ACC112 (cell line): ENCODE results near the gene FES.

Experiments
- H2AFZ ChIP-seq: fragments of 200-600 bp; sonication (generic); one replicate; pipeline ENCODE4 v1.6.0; 2017; ENCODE audit warnings: antibody characterized with exemption, low read length; ENCODE audit not compliant: unreplicated experiment
- H3K27ac ChIP-seq: fragments of 200-600 bp; sonication (generic); 2 replicates; pipeline ENCODE4 v1.5.1; 2014; ENCODE audit warnings: low read depth, mild to moderate bottlenecking, antibody characterized with exemption, low read length, moderate library complexity
- H3K27me3 ChIP-seq: fragments of 200-600 bp; sonication (generic); 2 replicates; pipeline ENCODE4 v1.6.1; 2014; ENCODE audit warnings: mild to moderate bottlenecking, antibody characterized with exemption, low read length, moderate library complexity, mixed read lengths; ENCODE audit not compliant: insufficient read depth
- H3K36me3 ChIP-seq: fragments of 200-600 bp; sonication (generic); 2 replicates; pipeline ENCODE4 v1.6.1; 2016; ENCODE audit warnings: mild to moderate bottlenecking, antibody characterized with exemption, low read length, moderate library complexity, mixed read lengths; ENCODE audit not compliant: insufficient read depth
- H3K4me1 ChIP-seq: fragments of 200-600 bp; sonication (generic); one replicate; pipeline ENCODE4 v1.6.1; 2016; ENCODE audit warnings: low read length, mixed read lengths; ENCODE audit not compliant: insufficient read depth, unreplicated experiment, control insufficient read depth
- H3K4me3 ChIP-seq: fragments of 200-600 bp; sonication (generic); 2 replicates; pipeline ENCODE4 v1.5.1; 2014; ENCODE audit warnings: mild to moderate bottlenecking, low read depth, low read length
- H3K79me2 ChIP-seq: fragments of 200-600 bp; sonication (generic); one replicate; pipeline ENCODE4 v1.6.0; 2016; ENCODE audit warnings: low read length; ENCODE audit not compliant: control insufficient read depth, unreplicated experiment, insufficient read depth

The FES gene

DNA sequence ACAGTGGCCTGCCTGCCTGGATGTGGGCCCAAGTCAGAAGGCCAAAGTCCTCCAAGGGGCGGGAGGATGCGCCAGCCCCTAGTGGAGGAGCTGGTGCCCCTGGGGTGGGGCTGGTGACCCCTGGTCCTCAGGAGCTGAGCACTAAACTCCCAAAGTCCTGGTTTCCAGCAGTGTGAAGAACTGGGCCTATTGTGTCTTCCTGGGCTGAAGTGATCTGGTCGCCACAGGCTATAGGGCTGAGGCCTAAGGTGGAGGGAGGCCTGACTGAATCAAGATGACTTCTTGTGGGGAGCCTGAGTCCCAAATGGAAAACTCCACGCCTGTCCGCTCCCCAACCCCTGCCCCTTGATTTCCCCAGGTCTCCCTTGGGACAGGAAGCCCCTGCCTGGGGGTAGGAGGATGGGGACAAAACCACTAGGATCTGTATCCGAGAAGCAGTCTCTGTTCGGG, 753 bp upstream of the FES start:
- peak overlapping the region; percentile 49 for H3K27ac ChIP-seq
- peaks cover 22% of the 10 kb centered on the region for H3K4me1 ChIP-seq
- H2AFZ ChIP-seq: no peak overlapping the region
- H3K27me3 ChIP-seq: no peaks in the 10 kb centered on the region
- H3K36me3 ChIP-seq: no peaks in the 10 kb centered on the region; the same call in 1 of the 2 replicates
- H3K79me2 ChIP-seq: no peaks in the 10 kb centered on the region
- H3K4me3 ChIP-seq: peak overlapping the region; percentile 76

DNA sequence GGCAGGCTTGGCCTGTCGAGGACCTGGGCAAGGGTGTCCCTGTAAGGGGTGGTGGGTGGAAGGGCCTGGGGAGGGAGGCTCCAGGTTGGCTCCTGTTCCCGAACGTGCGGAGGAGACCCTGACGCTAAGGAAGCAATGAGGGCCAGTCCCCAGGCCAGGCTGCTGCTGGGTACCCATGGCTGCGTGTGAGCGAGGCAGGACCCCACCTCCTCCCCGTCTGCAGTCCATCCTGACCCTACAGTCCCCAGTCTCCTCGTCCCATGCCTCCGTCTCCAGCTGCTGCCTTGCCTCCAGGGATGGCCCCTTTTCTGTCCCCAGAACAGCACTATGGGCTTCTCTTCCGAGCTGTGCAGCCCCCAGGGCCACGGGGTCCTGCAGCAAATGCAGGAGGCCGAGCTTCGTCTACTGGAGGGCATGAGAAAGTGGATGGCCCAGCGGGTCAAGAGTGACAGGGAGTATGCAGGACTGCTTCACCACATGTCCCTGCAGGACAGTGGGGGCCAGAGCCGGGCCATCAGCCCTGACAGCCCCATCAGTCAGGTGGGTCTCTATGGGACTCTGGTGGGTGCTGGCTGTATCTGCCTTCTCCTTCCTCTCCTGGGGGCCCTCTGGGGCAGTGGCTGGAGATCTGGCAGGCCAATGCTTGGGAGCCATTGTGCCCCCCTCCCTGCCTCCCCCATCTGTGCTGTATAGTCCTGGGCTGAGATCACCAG, 571 bp downstream of the FES start:
- no peak overlapping the region for H2AFZ ChIP-seq
- H3K27ac ChIP-seq: peak overlapping the region; percentile 49; the same call in 1 of the 2 replicates
- peaks cover 22% of the 10 kb centered on the region for H3K4me1 ChIP-seq
- peak overlapping the region; percentile 76 for H3K4me3 ChIP-seq
- no peaks in the 10 kb centered on the region for H3K27me3 ChIP-seq
- H3K36me3 ChIP-seq: no peaks in the 10 kb centered on the region
- no peaks in the 10 kb centered on the region for H3K79me2 ChIP-seq

DNA sequence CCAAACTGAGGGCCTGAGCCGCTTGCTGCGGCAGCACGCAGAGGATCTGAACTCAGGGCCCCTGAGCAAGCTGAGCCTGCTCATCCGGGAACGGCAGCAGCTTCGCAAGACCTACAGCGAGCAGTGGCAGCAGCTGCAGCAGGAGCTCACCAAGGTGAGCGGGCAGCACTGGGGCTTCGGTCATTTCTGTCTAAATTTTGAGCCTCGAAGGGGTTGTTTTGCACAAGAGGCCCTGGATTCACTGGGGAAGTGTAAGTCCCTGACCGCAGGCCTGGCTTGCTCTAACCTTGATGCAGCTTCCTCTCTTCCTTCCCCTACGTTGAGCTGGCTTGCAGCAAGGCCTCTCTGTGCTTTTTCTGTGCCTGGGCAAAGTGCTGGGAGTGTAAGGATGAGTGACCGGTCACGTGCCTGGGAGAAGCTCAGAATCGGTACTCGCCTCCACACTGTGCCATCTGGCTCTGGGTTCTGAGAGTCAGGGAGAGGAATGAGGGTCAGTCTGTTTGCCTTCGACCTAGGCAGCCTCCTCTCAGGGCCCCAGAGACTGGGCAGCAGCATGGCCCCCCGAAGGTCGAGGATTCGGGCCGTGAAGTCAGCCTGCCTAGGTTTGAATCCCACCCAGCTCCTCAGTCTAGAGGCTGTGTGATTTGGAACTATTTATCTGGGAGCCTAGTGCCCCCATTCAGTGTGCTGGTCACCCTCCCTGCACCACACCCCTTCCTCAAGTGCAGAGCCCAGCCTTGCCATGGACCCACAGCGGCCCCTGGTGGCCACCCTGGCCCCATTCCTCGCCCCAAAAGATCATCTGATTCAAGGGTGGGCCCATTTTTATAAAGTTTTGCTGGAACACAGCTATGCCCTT, 1.4 kb downstream of the FES start:
- Histone ChIP-seq H3K27me3 (no peaks in the 10 kb centered on the region), H2AFZ (no peak overlapping the region), H3K4me3 (peak overlapping the region; percentile 76), H3K27ac (no peak overlapping the region), H3K79me2 (no peaks in the 10 kb centered on the region), H3K4me1 (peaks cover 22% of the 10 kb centered on the region), H3K36me3 (no peaks in the 10 kb centered on the region)

DNA sequence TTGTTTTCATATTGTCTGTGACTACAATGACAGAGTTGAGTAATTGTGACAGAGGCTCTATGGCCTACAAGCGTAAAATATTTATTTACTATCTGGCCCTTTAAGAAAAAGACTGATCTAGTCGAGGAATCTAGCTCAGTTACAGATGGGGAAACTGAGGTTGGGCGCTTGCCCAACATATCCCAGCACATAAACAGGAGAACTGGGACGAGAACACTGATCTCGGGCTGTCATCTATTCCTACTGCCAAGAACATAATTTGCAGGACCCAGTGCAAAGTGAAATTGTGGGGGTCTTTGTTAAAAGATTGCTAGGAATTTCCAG, 1.9 kb downstream of the FES start:
- no peaks in the 10 kb centered on the region for H3K79me2 ChIP-seq
- H3K4me3 ChIP-seq: no peak overlapping the region
- no peaks in the 10 kb centered on the region for H3K36me3 ChIP-seq
- H3K27me3 ChIP-seq: no peaks in the 10 kb centered on the region
- no peak overlapping the region for H2AFZ ChIP-seq
- peaks cover 22% of the 10 kb centered on the region for H3K4me1 ChIP-seq
- no peak overlapping the region for H3K27ac ChIP-seq

DNA sequence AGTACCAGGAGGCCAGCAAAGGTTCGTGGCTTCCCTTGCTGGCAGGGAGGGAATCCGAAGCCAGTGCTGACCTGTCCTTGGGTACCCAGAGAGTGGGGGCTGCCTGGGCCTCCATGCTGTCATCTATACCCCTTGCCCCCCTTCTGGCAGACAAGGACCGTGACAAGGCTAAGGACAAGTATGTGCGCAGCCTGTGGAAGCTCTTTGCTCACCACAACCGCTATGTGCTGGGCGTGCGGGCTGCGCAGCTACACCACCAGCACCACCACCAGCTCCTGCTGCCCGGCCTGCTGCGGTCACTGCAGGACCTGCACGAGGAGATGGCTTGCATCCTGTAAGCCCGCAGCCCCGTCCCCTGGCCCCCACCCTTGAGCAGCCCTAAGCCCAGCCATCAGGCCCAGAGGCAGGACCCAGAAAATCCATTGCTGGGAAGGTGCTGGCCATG, 2.8 kb downstream of the FES start:
- H3K27me3 ChIP-seq: no peaks in the 10 kb centered on the region
- H3K4me3 ChIP-seq: no peak overlapping the region
- no peak overlapping the region for H3K27ac ChIP-seq
- H3K36me3 ChIP-seq: no peaks in the 10 kb centered on the region
- H3K4me1 ChIP-seq: peaks cover 22% of the 10 kb centered on the region
- no peaks in the 10 kb centered on the region for H3K79me2 ChIP-seq
- H2AFZ ChIP-seq: no peak overlapping the region

DNA sequence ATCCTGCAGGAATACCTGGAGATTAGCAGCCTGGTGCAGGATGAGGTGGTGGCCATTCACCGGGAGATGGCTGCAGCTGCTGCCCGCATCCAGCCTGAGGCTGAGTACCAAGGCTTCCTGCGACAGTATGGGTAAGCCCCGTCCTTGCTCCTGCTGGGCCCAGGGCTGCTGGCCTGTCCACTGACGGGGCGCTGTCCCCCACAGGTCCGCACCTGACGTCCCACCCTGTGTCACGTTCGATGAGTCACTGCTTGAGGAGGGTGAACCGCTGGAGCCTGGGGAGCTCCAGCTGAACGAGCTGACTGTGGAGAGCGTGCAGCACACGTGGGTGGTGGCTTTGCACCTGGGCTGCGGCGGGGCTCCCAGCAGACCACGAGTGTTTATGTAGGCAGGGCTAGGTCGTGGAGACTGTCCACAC, 5.0 kb downstream of the FES start:
- H3K4me3 ChIP-seq: no peak overlapping the region
- no peaks in the 10 kb centered on the region for H3K27me3 ChIP-seq
- H3K36me3 ChIP-seq: no peaks in the 10 kb centered on the region
- no peak overlapping the region for H3K27ac ChIP-seq
- H2AFZ ChIP-seq: no peak overlapping the region
- peaks cover 16% of the 10 kb centered on the region for H3K4me1 ChIP-seq
- no peaks in the 10 kb centered on the region for H3K79me2 ChIP-seq

DNA sequence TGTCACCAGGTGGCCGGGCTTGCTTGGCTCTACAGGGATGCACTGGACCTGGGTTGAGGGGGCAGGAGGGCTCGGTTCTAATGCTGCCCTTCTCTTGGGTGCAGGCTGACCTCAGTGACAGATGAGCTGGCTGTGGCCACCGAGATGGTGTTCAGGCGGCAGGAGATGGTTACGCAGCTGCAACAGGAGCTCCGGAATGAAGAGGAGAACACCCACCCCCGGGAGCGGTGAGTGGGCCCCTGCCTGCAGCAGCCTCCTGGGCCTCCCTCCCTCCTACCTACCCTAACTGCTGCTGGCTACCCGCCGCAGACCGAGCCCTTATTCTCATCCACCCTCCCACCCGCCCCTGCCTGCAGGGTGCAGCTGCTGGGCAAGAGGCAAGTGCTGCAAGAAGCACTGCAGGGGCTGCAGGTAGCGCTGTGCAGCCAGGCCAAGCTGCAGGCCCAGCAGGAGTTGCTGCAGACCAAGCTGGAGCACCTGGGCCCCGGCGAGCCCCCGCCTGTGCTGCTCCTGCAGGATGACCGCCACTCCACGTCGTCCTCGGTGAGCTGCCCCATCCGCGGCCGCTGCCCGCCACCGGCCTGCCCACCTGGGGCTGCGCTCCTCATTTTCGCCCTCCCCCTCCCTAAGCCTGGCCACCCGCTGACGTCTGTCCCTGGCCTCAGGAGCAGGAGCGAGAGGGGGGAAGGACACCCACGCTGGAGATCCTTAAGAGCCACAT, 5.6 kb downstream of the FES start:
- Histone ChIP-seq H3K4me3 (no peak overlapping the region), H2AFZ (no peak overlapping the region), H3K27ac (no peak overlapping the region), H3K4me1 (peaks cover 15% of the 10 kb centered on the region), H3K36me3 (no peaks in the 10 kb centered on the region), H3K27me3 (no peaks in the 10 kb centered on the region), H3K79me2 (no peaks in the 10 kb centered on the region)

DNA sequence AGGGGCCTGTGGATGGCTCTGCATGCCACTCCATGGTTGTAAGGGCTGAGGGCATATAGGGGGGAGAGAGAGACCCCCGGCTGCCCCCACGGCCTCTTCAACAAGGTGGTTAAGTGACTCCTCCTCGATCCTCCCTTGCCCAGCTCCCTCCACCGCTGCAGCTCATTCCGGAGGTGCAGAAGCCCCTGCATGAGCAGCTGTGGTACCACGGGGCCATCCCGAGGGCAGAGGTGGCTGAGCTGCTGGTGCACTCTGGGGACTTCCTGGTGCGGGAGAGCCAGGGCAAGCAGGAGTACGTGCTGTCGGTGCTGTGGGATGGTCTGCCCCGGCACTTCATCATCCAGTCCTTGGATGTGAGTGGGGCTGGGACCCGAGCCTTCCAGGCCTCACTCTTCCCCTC, 6.5 kb downstream of the FES start:
- H3K4me1 ChIP-seq: peaks cover 5% of the 10 kb centered on the region
- H3K4me3 ChIP-seq: no peak overlapping the region
- H3K27me3 ChIP-seq: no peaks in the 10 kb centered on the region
- no peaks in the 10 kb centered on the region for H3K36me3 ChIP-seq
- no peaks in the 10 kb centered on the region for H3K79me2 ChIP-seq
- H2AFZ ChIP-seq: no peak overlapping the region
- H3K27ac ChIP-seq: no peak overlapping the region

DNA sequence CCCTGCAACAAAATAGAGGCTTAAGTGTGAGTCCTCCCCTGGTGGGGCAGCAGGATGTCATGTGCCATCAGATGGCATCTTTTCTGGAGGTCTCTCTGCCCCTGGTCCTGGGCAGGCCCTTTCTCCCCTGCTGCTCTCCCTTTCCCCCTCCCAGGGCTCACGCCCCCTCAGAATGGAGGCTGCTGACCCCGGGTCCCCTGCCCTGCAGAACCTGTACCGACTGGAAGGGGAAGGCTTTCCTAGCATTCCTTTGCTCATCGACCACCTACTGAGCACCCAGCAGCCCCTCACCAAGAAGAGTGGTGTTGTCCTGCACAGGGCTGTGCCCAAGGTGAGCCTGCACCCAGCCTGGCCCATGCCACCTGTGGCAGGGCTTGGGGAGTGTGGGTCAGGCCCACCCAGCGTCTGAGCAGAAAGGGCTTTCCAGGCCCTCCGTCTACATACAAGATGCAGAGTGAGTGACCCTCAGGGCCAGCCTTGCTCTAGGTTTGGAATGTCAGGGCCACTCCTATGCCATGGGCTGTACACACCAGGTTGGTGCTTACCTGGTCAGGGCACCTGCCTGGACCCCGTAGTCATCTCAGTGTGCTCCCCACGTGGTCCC, 7.1 kb downstream of the FES start:
- H3K27me3 ChIP-seq: no peaks in the 10 kb centered on the region
- peaks cover 1% of the 10 kb centered on the region for H3K4me1 ChIP-seq
- no peak overlapping the region for H3K27ac ChIP-seq
- H3K4me3 ChIP-seq: no peak overlapping the region
- no peaks in the 10 kb centered on the region for H3K36me3 ChIP-seq
- H2AFZ ChIP-seq: no peak overlapping the region
- H3K79me2 ChIP-seq: no peaks in the 10 kb centered on the region

DNA sequence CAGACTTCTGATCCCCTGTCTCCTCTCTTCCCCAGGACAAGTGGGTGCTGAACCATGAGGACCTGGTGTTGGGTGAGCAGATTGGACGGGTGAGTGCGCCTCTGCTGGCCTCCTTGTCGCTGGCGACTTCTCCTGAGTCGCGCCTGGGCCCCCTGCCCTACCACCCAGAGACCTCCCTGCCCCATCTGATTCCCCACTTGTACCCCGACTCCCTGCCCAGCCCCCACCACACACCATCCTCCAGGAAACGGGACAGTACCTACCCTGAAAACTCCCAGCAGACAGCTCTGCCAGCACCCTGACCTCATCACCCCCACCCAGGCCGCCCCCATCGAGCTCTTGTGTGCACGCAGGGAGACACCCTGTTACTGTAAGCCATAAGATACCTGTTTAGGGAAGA, 7.7 kb downstream of the FES start:
- no peak overlapping the region for H2AFZ ChIP-seq
- H3K4me3 ChIP-seq: no peak overlapping the region
- no peaks in the 10 kb centered on the region for H3K4me1 ChIP-seq
- no peaks in the 10 kb centered on the region for H3K79me2 ChIP-seq
- H3K27me3 ChIP-seq: no peaks in the 10 kb centered on the region
- H3K27ac ChIP-seq: no peak overlapping the region
- H3K36me3 ChIP-seq: no peaks in the 10 kb centered on the region
